HUES48 (cell line): ENCODE measurements around the gene LYZL2.
"Not testable (repeated sequence)": the region's sequence is repeated elsewhere in the genome, so short reads cannot be mapped to it uniquely, and the experiment has no call there.

Source experiments
- H3K27ac ChIP-seq: one replicate; pipeline ENCODE4 v1.7.0; 2013; ENCODE audit warnings: low read depth, low read length, inconsistent platforms
- H3K27me3 ChIP-seq: 2 replicates; pipeline ENCODE4 v1.6.1; 2013; ENCODE audit warnings: mild to moderate bottlenecking, low read length; ENCODE audit not compliant: control insufficient read depth, insufficient read depth
- H3K36me3 ChIP-seq: 2 replicates; pipeline ENCODE4 v1.6.1; 2013; ENCODE audit warnings: low read length; ENCODE audit not compliant: control insufficient read depth, insufficient read depth
- H3K4me1 ChIP-seq: 2 replicates; pipeline ENCODE4 v1.6.1; 2013; ENCODE audit warnings: mild to moderate bottlenecking, low read length; ENCODE audit not compliant: control insufficient read depth, insufficient read depth
- H3K4me3 ChIP-seq: 2 replicates; pipeline ENCODE4 v1.5.1; 2013; ENCODE audit warnings: mild to moderate bottlenecking, low read depth, low read length
- H3K9ac ChIP-seq: 2 replicates; pipeline ENCODE4 v1.6.1; 2013; ENCODE audit warnings: mild to moderate bottlenecking, low read depth, low read length, moderate library complexity
- H3K9me3 ChIP-seq: 2 replicates; pipeline ENCODE4 v1.6.1; 2013; ENCODE audit warnings: low read length; ENCODE audit not compliant: control insufficient read depth, insufficient read depth

The LYZL2 gene

DNA sequence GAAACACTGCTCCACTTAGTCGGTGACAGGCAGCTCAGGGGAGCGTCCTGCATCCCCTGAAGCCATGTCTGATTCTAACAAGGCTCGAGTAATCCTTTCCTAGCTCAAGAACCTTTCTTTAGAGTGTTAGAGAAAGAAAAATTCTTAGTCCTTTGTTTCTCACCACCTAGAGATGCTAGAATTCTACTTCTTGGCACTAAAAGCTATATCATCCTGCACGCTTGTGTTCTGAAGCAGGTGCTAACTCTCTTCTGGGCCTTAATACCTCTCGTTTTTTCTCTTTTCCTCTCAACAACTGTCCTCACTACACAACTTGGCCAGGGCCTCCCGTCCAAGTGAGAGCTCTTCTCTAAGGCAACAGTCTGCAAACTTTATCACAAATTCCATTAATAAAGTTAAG, at the start of gene LYZL2:
TSS of gene LYZL2 (minus strand) at position 101 of the 400 bp plus-strand sequence. CDS start 2,838 bp downstream, outside the sequence.
- H3K36me3 ChIP-seq, result no peaks in the 10 kb centered on the region
- H3K4me1 ChIP-seq, result no peaks in the 10 kb centered on the region
- no peaks in the 10 kb centered on the region for H3K27me3 ChIP-seq
- H3K9me3 ChIP-seq, result no peaks in the 10 kb centered on the region
- H3K27ac ChIP-seq, result no peak within 1 kb of the TSS
- H3K9ac ChIP-seq, result no peak within 1 kb of the TSS
- H3K4me3 ChIP-seq, result no peak within 1 kb of the TSS

DNA sequence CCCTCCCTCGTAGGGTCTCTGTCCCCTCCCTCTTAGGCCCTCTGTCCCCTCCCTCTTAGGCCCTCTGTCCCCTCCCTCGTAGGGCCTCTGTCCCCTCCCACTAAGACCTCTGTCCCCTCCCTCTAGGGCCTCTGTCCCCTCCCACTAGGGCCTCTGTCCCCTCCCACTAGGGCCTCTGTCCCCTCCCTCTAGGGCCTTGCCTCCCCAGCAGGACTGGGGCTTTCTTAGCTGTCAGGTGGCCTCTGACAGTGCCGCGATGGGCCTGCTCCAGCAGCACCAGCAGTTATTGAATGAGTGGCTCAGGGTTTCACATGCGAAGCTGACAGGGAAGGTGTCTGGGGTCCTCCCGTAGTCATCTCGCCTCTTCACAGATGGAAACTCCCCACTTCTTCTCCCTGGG, 48.1 kb upstream of the LYZL2 start:
- H3K4me3 ChIP-seq, H3K9ac ChIP-seq, H3K27me3 ChIP-seq, H3K36me3 ChIP-seq, H3K4me1 ChIP-seq, H3K9me3 ChIP-seq, H3K27ac ChIP-seq: not testable (repeated sequence)

DNA sequence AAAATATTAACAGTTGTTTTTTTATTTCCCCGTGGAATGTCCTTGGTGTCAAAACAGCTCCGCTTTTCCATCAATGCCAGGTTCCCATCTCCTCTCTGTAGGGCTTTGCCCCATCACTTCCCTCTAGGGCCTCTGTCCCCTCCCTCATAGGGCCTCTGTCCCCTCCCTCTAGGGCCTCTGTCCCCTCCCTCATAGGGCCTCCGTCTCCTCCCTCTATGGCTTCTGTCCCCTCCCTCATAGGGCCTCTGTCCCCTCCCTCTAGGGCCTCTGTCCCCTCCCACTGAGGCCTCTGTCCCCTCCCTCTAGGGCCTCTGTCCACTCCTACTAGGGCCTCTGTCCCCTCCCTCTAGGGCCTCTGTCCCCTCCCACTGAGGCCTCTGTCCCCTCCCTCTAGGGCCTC, 47.6 kb upstream of the LYZL2 start:
- H3K4me1 ChIP-seq, H3K9ac ChIP-seq, H3K27ac ChIP-seq, H3K27me3 ChIP-seq, H3K4me3 ChIP-seq, H3K9me3 ChIP-seq, H3K36me3 ChIP-seq: not testable (repeated sequence)

DNA sequence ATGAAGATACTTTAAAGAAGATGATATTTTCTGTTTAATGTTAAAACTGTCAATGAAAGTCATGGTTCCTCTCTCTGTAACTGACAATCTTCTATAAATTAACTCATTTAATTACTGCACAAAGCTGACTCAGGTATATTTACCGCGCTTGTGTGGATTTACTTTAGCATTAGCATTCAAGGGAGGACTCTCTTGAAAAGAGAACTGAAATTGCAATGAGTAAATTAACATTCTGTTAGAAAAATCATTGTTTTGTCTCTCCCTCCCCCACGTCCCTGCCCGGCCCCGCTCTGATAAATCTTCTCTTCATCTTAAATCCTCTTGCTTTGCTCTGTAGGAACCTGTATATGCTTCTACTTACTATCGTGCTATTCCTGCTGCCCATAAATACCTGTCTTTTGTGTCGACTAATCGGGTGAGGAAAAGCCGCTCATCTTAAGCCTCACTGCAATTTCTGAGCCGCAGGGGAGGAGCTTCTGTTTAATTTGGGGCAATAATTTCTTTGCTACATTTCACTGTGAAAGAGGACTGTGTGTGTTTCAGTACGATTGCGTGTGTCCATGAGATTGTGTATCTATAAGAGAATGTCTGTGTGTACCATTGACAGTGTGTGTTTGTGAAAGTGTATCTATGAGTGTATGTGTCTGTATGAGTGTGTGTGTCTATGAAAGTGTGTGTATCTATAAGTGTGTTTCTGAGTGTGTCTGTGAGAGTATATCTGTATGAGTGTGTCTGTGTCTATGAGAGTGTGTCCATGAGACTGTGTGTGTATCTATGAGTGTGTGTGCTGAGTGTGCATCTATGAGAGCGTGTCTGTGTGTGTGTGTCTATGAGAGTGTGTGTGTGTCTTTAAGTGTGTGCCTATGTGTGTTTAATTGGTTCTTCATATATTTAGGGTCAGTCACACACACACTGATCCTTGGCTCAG, 46.5 kb upstream of the LYZL2 start:
- H3K9ac ChIP-seq, result no peak overlapping the region

DNA sequence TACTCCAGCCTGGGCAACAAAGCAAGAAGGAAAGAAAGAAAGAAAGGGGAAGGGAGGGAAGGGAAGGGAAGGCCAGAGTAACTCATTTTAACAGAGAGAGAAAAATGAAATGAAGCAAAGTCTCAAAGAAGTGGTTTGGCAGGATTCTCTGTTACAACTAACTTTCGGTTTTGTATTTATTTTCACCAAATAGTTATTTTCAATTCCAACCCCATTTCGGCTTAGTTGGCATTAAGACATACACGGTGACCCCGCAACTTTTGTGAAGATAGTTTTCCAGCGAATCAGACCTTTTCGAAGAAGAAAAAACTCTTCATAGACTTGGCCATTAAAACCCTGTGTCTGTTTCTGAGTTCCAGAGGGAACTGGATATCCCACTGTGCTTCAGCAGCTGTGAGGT, 45.2 kb upstream of the LYZL2 start:
- no peak overlapping the region for H3K9ac ChIP-seq
- no peaks in the 10 kb centered on the region for H3K4me1 ChIP-seq
- no peak overlapping the region for H3K4me3 ChIP-seq
- no peaks in the 10 kb centered on the region for H3K27me3 ChIP-seq
- H3K36me3 ChIP-seq, result no peaks in the 10 kb centered on the region
- no peak overlapping the region for H3K27ac ChIP-seq
- no peaks in the 10 kb centered on the region for H3K9me3 ChIP-seq

More for the DNA sequence above, 46.5 kb upstream of the LYZL2 start:
- H3K4me1 ChIP-seq, result no peaks in the 10 kb centered on the region
- no peak overlapping the region for H3K27ac ChIP-seq
- no peaks in the 10 kb centered on the region for H3K27me3 ChIP-seq
- H3K9me3 ChIP-seq, result no peaks in the 10 kb centered on the region
- no peak overlapping the region for H3K4me3 ChIP-seq
- H3K36me3 ChIP-seq, result no peaks in the 10 kb centered on the region

DNA sequence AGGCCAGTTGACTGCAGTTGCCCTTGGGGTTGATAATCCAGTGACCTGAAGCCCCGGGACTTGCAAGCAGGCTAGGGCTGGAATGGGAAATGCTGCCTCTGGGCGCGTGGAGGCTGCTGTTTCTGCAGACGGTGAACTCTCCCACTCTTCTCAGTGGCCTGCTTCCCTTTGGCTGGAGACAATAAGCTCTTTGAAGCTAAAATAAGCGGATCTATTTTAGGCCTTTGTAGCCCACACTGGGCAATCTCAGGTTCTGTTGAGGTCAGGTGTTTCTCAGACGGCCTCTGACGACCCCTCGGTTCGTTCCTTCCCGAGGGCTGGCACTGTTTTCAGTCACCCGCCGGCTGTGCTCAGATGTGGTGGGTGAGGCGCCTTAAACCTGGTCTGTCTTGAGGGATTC, 43.7 kb upstream of the LYZL2 start:
- not testable (repeated sequence) for H3K9ac ChIP-seq, H3K4me3 ChIP-seq, H3K36me3 ChIP-seq, H3K4me1 ChIP-seq, H3K27ac ChIP-seq, H3K27me3 ChIP-seq, H3K9me3 ChIP-seq

DNA sequence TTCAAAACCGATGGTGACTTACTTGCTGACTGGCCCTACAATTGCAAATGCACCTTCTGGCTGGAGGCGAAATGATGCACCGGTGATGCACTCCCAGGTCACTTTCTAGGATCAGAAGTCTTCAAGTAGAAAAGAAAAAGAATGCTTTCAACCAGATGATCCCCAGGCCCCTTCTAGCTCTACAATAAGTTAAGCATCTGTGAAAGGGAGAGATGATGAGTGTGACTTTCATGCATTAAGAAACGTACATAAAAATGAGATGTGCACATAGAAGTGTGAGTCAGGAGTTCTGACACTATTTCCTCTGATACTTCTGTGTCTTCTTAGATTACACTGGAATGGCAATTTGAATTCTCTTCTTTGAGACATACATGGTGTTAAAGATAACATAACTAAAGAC, 42.8 kb upstream of the LYZL2 start:
- not testable (repeated sequence) for H3K4me1 ChIP-seq, H3K9me3 ChIP-seq, H3K36me3 ChIP-seq, H3K27ac ChIP-seq, H3K4me3 ChIP-seq, H3K27me3 ChIP-seq, H3K9ac ChIP-seq

DNA sequence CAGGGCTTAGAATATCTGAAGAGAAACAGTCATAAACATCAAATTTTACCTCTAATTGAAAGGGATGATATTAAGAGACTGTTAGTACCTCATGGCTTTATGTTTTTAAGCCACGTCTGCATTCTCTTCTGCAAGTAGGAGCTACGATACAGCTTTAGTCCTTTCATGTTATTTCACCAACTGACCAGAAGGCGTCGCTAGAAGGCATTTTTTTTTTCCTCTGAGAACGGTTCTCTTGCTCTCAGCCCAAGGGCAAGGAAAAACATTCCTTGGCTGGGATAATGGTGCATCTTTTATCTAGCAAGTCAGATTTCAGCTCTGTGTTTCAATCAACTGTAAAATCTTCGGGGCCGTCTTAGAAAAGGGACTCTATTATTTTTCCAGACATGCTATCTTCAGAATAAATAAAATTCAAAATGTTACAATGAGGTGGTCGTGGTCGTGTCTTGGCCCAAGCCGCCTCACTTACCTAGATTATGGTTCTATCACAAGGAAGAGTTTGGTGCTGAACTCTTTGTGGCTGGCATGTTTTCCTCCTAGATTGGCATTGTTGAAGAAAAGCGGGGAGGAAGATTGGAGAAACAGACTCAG, 41.6 kb upstream of the LYZL2 start:
- Histone ChIP-seq H3K9me3 (no peaks in the 10 kb centered on the region), H3K9ac (no peak overlapping the region), H3K4me1 (no peaks in the 10 kb centered on the region), H3K27ac (no peak overlapping the region), H3K4me3 (no peak overlapping the region), H3K27me3 (no peaks in the 10 kb centered on the region), H3K36me3 (no peaks in the 10 kb centered on the region)

DNA sequence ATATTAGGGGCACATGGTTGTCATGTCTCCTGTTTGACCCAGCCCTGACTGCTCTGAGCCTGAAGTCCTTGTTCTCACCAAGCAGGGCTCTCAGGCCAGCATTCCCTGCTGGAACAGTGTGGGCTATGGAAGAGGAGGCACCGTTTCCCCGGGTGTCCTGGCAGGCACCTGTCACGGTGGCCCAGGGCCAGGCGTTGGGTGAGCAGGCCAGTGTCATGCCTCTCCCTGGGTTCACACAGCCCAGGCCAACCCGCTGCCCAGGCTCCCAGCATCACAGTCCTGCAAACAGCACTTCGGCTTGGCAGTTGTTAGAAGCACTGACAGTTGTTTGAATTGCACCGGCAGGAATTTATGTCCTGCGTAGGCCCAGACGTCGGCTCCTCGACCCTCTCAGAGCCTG, 38.4 kb upstream of the LYZL2 start:
- H3K9ac ChIP-seq, H3K27me3 ChIP-seq, H3K9me3 ChIP-seq, H3K4me1 ChIP-seq, H3K27ac ChIP-seq, H3K4me3 ChIP-seq, H3K36me3 ChIP-seq: not testable (repeated sequence)

DNA sequence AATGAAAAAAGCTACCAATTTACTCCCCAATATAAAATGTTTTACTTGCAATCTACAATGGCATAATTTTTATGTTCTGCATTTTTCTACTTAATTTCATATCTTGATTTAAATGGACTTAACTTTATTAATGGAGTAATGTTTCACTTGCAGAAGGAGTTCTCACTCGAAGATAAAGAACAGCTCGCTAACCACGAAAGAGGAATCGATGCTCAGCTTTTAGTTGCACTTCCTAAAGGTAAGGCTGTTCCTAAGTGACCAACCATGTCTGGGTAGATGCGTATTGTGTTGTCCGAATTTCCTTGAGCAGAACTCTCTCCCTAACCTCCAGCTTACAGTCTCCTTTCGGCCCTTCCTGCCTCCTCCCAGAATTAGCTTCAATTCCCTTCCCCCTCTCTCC, 33.9 kb upstream of the LYZL2 start:
- not testable (repeated sequence) for H3K27ac ChIP-seq, H3K4me1 ChIP-seq, H3K9me3 ChIP-seq, H3K4me3 ChIP-seq, H3K36me3 ChIP-seq, H3K27me3 ChIP-seq, H3K9ac ChIP-seq

DNA sequence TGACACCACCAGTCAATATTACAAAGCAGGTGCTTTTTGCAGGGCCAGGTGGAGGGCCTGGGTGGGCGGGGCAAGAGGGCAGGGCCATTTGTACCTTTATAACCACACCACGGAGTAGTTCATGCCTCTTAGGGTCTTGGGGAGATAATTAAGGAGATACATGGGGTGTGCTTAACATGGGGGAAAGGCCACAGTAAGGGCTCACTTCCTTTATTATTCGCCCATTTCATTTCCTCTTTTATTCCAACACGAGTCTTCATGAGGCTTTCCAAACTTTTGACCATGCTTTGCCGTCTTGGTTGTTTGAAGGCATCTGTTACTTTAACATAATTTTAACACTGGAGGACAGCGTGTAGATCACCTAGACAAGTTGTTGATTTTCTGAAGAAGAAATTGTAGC, 33.3 kb upstream of the LYZL2 start:
- Histone ChIP-seq H3K4me1 (peaks cover 7% of the 10 kb centered on the region; the same call in 1 of the 2 replicates), H3K9me3 (no peaks in the 10 kb centered on the region), H3K27ac (no peak overlapping the region), H3K9ac (no peak overlapping the region), H3K36me3 (no peaks in the 10 kb centered on the region), H3K4me3 (no peak overlapping the region), H3K27me3 (no peaks in the 10 kb centered on the region)
